Stomach smooth muscle (tissue), 2 donors: ENCODE data around the gene FBXO44.
A peak's percentile ranks its signal among the peaks of the same experiment; 100 is the strongest.

ENCODE experiments used
- H3K27ac ChIP-seq: one replicate; pipeline ENCODE4 v1.7.0; 2013; ENCODE audit warnings: mild to moderate bottlenecking, low read length, inconsistent platforms
- H3K27me3 ChIP-seq, 2 donors: one replicate each; pipeline ENCODE4 v1.7.0; 2013; ENCODE audit warnings: low read length in 2 of 2; ENCODE audit not compliant: insufficient read depth in 2 of 2, control insufficient read depth in 1 of 2
- H3K36me3 ChIP-seq, 2 donors: one replicate each; pipeline ENCODE4 v1.7.0; 2013; ENCODE audit warnings: low read length in 2 of 2; ENCODE audit not compliant: control insufficient read depth in 2 of 2, insufficient read depth in 2 of 2
- H3K4me1 ChIP-seq: one replicate; pipeline ENCODE4 v1.7.0; 2013; ENCODE audit warnings: low read length; ENCODE audit not compliant: control insufficient read depth, insufficient read depth
- H3K4me3 ChIP-seq, 2 donors: one replicate each; pipeline ENCODE4 v1.7.0; 2013; ENCODE audit warnings: low read length in 2 of 2
- H3K9ac ChIP-seq, 2 donors: one replicate each; pipeline ENCODE4 v1.7.0; 2013; ENCODE audit warnings: low read length in 2 of 2, mild to moderate bottlenecking in 1 of 2
- H3K9me3 ChIP-seq, 2 donors: one replicate each; pipeline ENCODE4 v1.7.0; 2013; ENCODE audit warnings: low read length in 2 of 2; ENCODE audit not compliant: control insufficient read depth in 2 of 2
- donor health status: healthy.
- donor health status: Pancreatic carcinoma.

Gene FBXO44

GRCh38 chr1:11658542-11658941 lies 3.9 kb downstream of the FBXO44 start:
- Histone ChIP-seq H3K4me3 (no peak overlapping the region), H3K27ac (no peak overlapping the region), H3K9ac (no peak overlapping the region), H3K9me3 (no peaks in the 10 kb centered on the region), H3K27me3 (no peaks in the 10 kb centered on the region), H3K36me3 (peaks cover 5 to 6% of the 10 kb centered on the region in 2 donors), H3K4me1 (peaks cover 15% of the 10 kb centered on the region)

- H3K4me1 ChIP-seq: peaks cover 11% of the 10 kb centered on the region
- no peak overlapping the region for H3K4me3 ChIP-seq
- peaks cover 5 to 6% of the 10 kb centered on the region in 2 donors for H3K36me3 ChIP-seq
- no peaks in the 10 kb centered on the region for H3K27me3 ChIP-seq
- H3K9me3 ChIP-seq: no peaks in the 10 kb centered on the region
- H3K9ac ChIP-seq: no peak overlapping the region
- no peak overlapping the region for H3K27ac ChIP-seq
These were observed 5.1 kb downstream of the FBXO44 start for GRCh38 chr1:11659748-11660147.

- Histone ChIP-seq H3K27ac (no peak overlapping the region), H3K36me3 (peaks cover 5 to 6% of the 10 kb centered on the region in 2 donors), H3K27me3 (no peaks in the 10 kb centered on the region), H3K4me1 (peaks cover 2% of the 10 kb centered on the region), H3K9ac (no peak overlapping the region), H3K4me3 (no peak overlapping the region), H3K9me3 (no peaks in the 10 kb centered on the region)
These were observed 6.4 kb downstream of the FBXO44 start for GRCh38 chr1:11661103-11661502.

- Histone ChIP-seq H3K9ac (peak overlapping the region; percentile 61 to 75), H3K4me3 (peak overlapping the region; percentile 52 to 76), H3K9me3 (no peaks in the 10 kb centered on the region), H3K36me3 (peaks cover 6 to 8% of the 10 kb centered on the region in 2 donors), H3K27ac (peak overlapping the region; percentile 55), H3K27me3 (no peaks in the 10 kb centered on the region), H3K4me1 (peaks cover 2% of the 10 kb centered on the region)
These were observed 9.8 kb downstream of the FBXO44 start for GRCh38 chr1:11664336-11665065.

GRCh38 chr1:11668516-11668915 lies 13.8 kb downstream of the FBXO44 start:
- Histone ChIP-seq H3K4me3 (no peak overlapping the region), H3K4me1 (peaks cover 2% of the 10 kb centered on the region), H3K36me3 (peaks cover 10% of the 10 kb centered on the region in 2 donors), H3K27ac (no peak overlapping the region), H3K27me3 (no peaks in the 10 kb centered on the region), H3K9ac (no peak overlapping the region), H3K9me3 (no peaks in the 10 kb centered on the region)

GRCh38 chr1:11670747-11671146 lies 16.1 kb downstream of the FBXO44 start:
- H3K9me3 ChIP-seq: no peaks in the 10 kb centered on the region
- peaks cover 20 to 28% of the 10 kb centered on the region in 2 donors for H3K36me3 ChIP-seq
- H3K27me3 ChIP-seq: no peaks in the 10 kb centered on the region
- no peak overlapping the region for H3K27ac ChIP-seq
- H3K4me1 ChIP-seq: no peaks in the 10 kb centered on the region
- no peak overlapping the region for H3K9ac ChIP-seq
- H3K4me3 ChIP-seq: no peak overlapping the region

- no peaks in the 10 kb centered on the region for H3K4me1 ChIP-seq
- peaks cover 23 to 28% of the 10 kb centered on the region in 2 donors for H3K36me3 ChIP-seq
- no peak overlapping the region for H3K9ac ChIP-seq
- H3K9me3 ChIP-seq: no peaks in the 10 kb centered on the region
- H3K27ac ChIP-seq: no peak overlapping the region
- H3K27me3 ChIP-seq: no peaks in the 10 kb centered on the region
- no peak overlapping the region for H3K4me3 ChIP-seq
These were observed 16.5 kb downstream of the FBXO44 start for GRCh38 chr1:11671205-11671543.

GRCh38 chr1:11671544-11672286 lies 17.0 kb downstream of the FBXO44 start:
- Histone ChIP-seq H3K4me1 (no peaks in the 10 kb centered on the region), H3K27me3 (no peaks in the 10 kb centered on the region), H3K9me3 (no peaks in the 10 kb centered on the region), H3K4me3 (no peak overlapping the region), H3K27ac (no peak overlapping the region), H3K9ac (no peak overlapping the region), H3K36me3 (peaks cover 27 to 28% of the 10 kb centered on the region in 2 donors)

GRCh38 chr1:11673089-11673769 lies 18.6 kb downstream of the FBXO44 start:
- Histone ChIP-seq H3K36me3 (peaks cover 27 to 28% of the 10 kb centered on the region in 2 donors), H3K9me3 (no peaks in the 10 kb centered on the region), H3K27ac (no peak overlapping the region), H3K9ac (no peak overlapping the region), H3K4me3 (no peak overlapping the region), H3K4me1 (no peaks in the 10 kb centered on the region), H3K27me3 (no peaks in the 10 kb centered on the region)

GRCh38 chr1:11674488-11674887 lies 19.8 kb downstream of the FBXO44 start:
- Histone ChIP-seq H3K27ac (no peak overlapping the region), H3K4me3 (no peak overlapping the region), H3K36me3 (peaks cover 22 to 24% of the 10 kb centered on the region in 2 donors), H3K9me3 (no peaks in the 10 kb centered on the region), H3K4me1 (no peaks in the 10 kb centered on the region), H3K9ac (no peak overlapping the region), H3K27me3 (no peaks in the 10 kb centered on the region)
